ENCODE results near the gene CSTF2.

DNA sequence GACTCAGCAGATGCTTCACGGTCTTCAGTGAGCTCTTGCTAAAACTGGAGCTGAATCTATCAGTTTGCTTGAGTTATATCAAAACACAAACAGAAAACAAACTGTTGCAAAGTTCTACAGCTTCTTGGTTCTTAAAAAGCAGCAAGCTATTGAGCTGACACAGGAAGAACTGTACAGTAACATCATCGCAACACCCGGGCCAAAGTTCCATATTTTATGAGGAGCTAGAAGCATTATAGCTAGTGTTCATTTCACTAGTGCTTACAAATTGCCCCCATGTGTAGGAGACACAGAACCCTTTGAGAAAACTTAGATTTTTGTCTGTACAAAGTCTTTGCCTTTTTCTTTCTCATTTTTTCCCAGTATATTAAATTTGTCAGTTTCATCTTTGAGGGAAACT is 17.3 kb upstream of the CSTF2 start:
- no peak for TF ChIP-seq CTCF (IDR thresholded peaks at IDR 0.05 in 4 of 5, conservative IDR thresholded peaks at IDR 0.05 in 1 of 5)
- TF ChIP-seq POLR2A (IDR thresholded peaks at IDR 0.05), result no peak
